ENCODE measurements around the gene KCTD17. TPM values are rescaled to one million over a fixed set of nuclear protein-coding genes. Genes with fewer than 3 reads are reported as not detected.
A peak's percentile ranks its signal among the peaks of the same experiment; 100 is the strongest.

KCTD17 gene
- total RNA-seq, 1 donor from 2014 or later = 24.2 TPM

- DNase-seq (no peak), ATAC-seq (peak in 1 of 2 donors; percentile 53)
- no peak overlapping the region for H3K27ac ChIP-seq
- no peaks in the 10 kb centered on the region for H3K27me3 ChIP-seq (ENCODE audit: low read depth)
- H3K4me1 ChIP-seq = peaks cover 5% of the 10 kb centered on the region
- no peak overlapping the region for H3K4me3 ChIP-seq
- no peak for TF ChIP-seq CTCF (IDR thresholded peaks at IDR 0.05)
- intact Hi-C loops (cut with DNase I) = no loop called here
- no peaks in the 10 kb centered on the region for H3K36me3 ChIP-seq
- H3K9me3 ChIP-seq = no peaks in the 10 kb centered on the region
Observed at GRCh38 chr22:37088108-37088605, 36.6 kb downstream of the KCTD17 start.

GRCh38 chr22:37088750-37089408 is 37.3 kb downstream of the KCTD17 start:
- H3K4me3 ChIP-seq = no peak overlapping the region
- ATAC-seq = no peak
- no peaks in the 10 kb centered on the region for H3K27me3 ChIP-seq (ENCODE audit: low read depth)
- no peaks in the 10 kb centered on the region for H3K9me3 ChIP-seq
- intact Hi-C loops (cut with DNase I) = no loop called here
- no peak overlapping the region for H3K27ac ChIP-seq
- TF ChIP-seq CTCF (IDR thresholded peaks at IDR 0.05) = no peak
- DNase-seq = no peak
- H3K36me3 ChIP-seq = no peaks in the 10 kb centered on the region
- peaks cover 5% of the 10 kb centered on the region for H3K4me1 ChIP-seq

- intact Hi-C loops (cut with DNase I) = no loop called here
- no peak overlapping the region for H3K27ac ChIP-seq
- no peak overlapping the region for H3K4me3 ChIP-seq
- DNase-seq (peak; percentile 58), ATAC-seq (peak; percentile 7 to 17)
- H3K27me3 ChIP-seq (ENCODE audit: low read depth) = peaks cover under 1% of the 10 kb centered on the region
- no peaks in the 10 kb centered on the region for H3K36me3 ChIP-seq
- TF ChIP-seq CTCF (IDR thresholded peaks at IDR 0.05) = no peak
- peaks cover 5% of the 10 kb centered on the region for H3K4me1 ChIP-seq
- no peaks in the 10 kb centered on the region for H3K9me3 ChIP-seq
Observed at GRCh38 chr22:37089434-37089833, 37.9 kb downstream of the KCTD17 start.

GRCh38 chr22:37090920-37091695 is 39.6 kb downstream of the KCTD17 start:
- DNase-seq (no peak), ATAC-seq (no peak)
- Histone ChIP-seq H3K27me3 (ENCODE audit: low read depth) (peaks cover 17% of the 10 kb centered on the region), H3K36me3 (no peaks in the 10 kb centered on the region), H3K9me3 (no peaks in the 10 kb centered on the region), H3K4me1 (peaks cover 5% of the 10 kb centered on the region), H3K4me3 (no peak overlapping the region), H3K27ac (no peak overlapping the region)
- TF ChIP-seq CTCF (IDR thresholded peaks at IDR 0.05) = no peak
- intact Hi-C loops (cut with DNase I) = no loop called here

GRCh38 chr22:37091994-37092393 is 40.5 kb downstream of the KCTD17 start:
- no peak for TF ChIP-seq CTCF (IDR thresholded peaks at IDR 0.05)
- Histone ChIP-seq H3K4me3 (no peak overlapping the region), H3K9me3 (no peaks in the 10 kb centered on the region), H3K27ac (no peak overlapping the region), H3K27me3 (ENCODE audit: low read depth) (peaks cover 26% of the 10 kb centered on the region), H3K4me1 (peaks cover 5% of the 10 kb centered on the region), H3K36me3 (no peaks in the 10 kb centered on the region)
- peak in 1 of 2 donors; percentile 64 for ATAC-seq
- no peak for DNase-seq
- intact Hi-C loops (cut with DNase I) = no loop called here
